Calu3 (cell line): Measurements from ENCODE around the gene EFCAB5. TPM values are rescaled to one million over a fixed set of nuclear protein-coding genes. Genes with fewer than 3 reads are reported as not detected.

ENCODE experiments used
- BruUV-seq: library from RNA; stranded (reverse); fragments of 400-500 nt; replicated peaks from 2 replicates; lab custom pipeline; 2021; lab: Mats Ljungman, UMichigan
- CTCF ChIA-PET: fragments of 300-600 bp; sonication (Branson Sonifier 250); formaldehyde crosslinking; loops from one replicate; lab custom pipeline; 2022; ENCODE audit warnings: antibody characterized with exemption; lab: Charles Lee
- DNase-seq: peaks from one replicate; pipeline ENCODE4 v3.0.0; 2022
- H3K27ac Mint-ChIP-seq: one replicate; pipeline ENCODE4 v1.8.0; 2022; ENCODE audit warnings: mixed read lengths; ENCODE audit not compliant: unreplicated experiment
- H3K27me3 Mint-ChIP-seq: one replicate; pipeline ENCODE4 v1.8.0; 2022; ENCODE audit warnings: mixed read lengths; ENCODE audit not compliant: unreplicated experiment
- H3K36me3 Mint-ChIP-seq: one replicate; pipeline ENCODE4 v1.8.0; 2022; ENCODE audit warnings: mild to moderate bottlenecking, moderate library complexity, mixed read lengths; ENCODE audit not compliant: insufficient read depth, unreplicated experiment
- H3K4me1 Mint-ChIP-seq: one replicate; pipeline ENCODE4 v1.8.0; 2022; ENCODE audit warnings: mild to moderate bottlenecking, low read depth, mixed read lengths; ENCODE audit not compliant: unreplicated experiment
- H3K4me3 Mint-ChIP-seq: one replicate; pipeline ENCODE4 v1.8.0; 2022; ENCODE audit warnings: mild to moderate bottlenecking, low read depth, moderate library complexity, mixed read lengths; ENCODE audit not compliant: unreplicated experiment
- H3K9me3 Mint-ChIP-seq: one replicate; pipeline ENCODE4 v1.8.0; 2022; ENCODE audit warnings: low read depth, mixed read lengths; ENCODE audit not compliant: unreplicated experiment
- intact Hi-C: fragments of 100-400 bp; cut with micrococcal nuclease; formaldehyde crosslinking; loops from one replicate; pipeline ENCODE4 v1.10.0; 2022; ENCODE audit not compliant: unreplicated experiment
- total RNA-seq: library from RNA; stranded (reverse); gene quantifications from 2 replicates; pipeline ENCODE4 v1.2.3, GENCODE V29; 2022
- TF ChIP-seq, protein P1 (sequence below): fragments of 200-600 bp; IDR thresholded peaks from one replicate; pipeline ENCODE4 v1.8.0; 2022; ENCODE audit warnings: antibody characterized with exemption; ENCODE audit not compliant: unreplicated experiment

EFCAB5 gene
- total RNA-seq, 1 experiment from 2014 or later: 0.50 TPM

DNA sequence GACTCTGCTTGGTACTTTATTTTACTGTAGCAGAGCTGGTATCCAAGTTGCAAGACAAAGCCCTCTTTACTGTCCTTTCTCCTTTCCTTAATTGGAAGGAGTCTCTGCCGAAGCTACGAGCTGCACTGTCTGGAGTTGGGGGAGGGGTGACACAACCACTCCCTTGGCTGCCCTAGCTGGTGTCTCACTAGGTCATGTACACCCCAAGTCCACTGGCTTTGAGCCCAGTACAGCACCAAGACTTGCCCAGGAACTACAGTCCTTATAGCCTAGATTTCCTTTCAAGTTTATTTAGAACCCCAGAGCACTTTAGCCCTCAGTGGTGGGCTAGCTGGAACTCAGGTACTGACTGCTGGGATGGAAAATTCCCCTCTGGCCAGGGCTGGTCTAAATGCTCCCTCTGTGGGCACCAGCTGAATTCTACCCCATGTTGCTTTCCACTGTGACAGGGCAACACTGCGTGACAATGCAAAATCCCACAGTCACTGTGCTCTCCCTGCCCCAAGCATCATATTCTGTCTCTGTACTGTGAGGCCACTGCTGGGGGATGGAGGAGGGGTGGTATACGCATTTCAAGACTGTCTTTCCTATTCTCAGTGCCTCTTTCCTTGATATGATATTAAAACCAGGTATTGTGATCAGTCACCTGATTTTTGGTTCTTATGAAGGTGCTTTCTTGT is 18.4 kb downstream of the EFCAB5 start:
- Mint-ChIP-seq H3K4me3 (no peak overlapping the region), H3K9me3 (peaks cover 5% of the 10 kb centered on the region), H3K4me1 (no peaks in the 10 kb centered on the region), H3K27ac (no peak overlapping the region), H3K36me3 (no peaks in the 10 kb centered on the region), H3K27me3 (no peaks in the 10 kb centered on the region)
- no peak for DNase-seq
- no TSS peak for BruUV-seq
- TF ChIP-seq, protein P1, sequence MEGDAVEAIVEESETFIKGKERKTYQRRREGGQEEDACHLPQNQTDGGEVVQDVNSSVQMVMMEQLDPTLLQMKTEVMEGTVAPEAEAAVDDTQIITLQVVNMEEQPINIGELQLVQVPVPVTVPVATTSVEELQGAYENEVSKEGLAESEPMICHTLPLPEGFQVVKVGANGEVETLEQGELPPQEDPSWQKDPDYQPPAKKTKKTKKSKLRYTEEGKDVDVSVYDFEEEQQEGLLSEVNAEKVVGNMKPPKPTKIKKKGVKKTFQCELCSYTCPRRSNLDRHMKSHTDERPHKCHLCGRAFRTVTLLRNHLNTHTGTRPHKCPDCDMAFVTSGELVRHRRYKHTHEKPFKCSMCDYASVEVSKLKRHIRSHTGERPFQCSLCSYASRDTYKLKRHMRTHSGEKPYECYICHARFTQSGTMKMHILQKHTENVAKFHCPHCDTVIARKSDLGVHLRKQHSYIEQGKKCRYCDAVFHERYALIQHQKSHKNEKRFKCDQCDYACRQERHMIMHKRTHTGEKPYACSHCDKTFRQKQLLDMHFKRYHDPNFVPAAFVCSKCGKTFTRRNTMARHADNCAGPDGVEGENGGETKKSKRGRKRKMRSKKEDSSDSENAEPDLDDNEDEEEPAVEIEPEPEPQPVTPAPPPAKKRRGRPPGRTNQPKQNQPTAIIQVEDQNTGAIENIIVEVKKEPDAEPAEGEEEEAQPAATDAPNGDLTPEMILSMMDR: no peak
- intact Hi-C loops: no loop called here
- CTCF ChIA-PET: interaction anchor here (0.6 kb wide), 1 partner anchor 10 kb away, joined by 4 read pairs; no protein-coding TSS in a partner anchor

DNA sequence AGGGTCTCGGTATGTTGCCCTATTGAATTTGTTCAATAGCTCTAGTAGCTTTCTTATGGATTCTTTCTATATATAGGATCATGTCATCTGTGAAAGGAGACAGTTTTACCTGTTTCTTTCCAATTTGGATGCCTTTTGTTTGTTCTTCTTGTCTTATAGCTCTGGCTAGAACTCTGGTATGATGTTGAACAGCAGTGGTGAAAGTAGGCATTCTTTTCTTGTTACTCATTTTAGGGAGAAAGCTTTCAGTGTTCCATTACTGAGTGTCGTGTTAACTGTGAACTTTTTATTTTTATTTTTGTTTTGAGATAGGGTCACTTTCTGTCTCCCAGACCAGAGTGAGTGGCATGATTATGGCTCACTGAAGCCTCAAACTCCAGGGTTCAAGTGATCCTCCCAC is 21.2 kb downstream of the EFCAB5 start:
- CTCF ChIA-PET: interaction anchor here (0.6 to 0.7 kb wide), 3 partner anchors 81 to 322 kb away, joined by 4 to 11 read pairs (median 5); no protein-coding TSS in a partner anchor

DNA sequence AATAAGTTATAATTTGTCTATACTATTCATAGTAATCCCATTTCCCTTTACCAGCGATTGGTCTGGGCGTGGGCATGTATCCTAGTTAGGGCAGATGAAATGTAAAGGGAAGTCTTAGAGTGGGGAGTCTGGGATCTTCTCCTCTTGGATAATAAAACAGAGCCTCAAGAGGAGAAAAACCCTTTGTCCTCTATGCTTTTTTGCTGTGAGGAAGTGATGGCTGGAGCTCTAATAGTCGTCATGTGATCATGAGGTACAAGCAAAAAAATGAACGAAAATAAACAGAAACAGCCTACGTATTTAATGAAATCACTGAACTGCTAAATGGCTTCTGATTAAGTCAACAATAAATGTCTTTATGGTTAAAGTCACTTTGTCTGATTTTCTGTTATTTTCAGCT is 26.8 kb downstream of the EFCAB5 start:
- intact Hi-C loops: no loop called here
- Mint-ChIP-seq H3K4me1 (no peaks in the 10 kb centered on the region), H3K36me3 (no peaks in the 10 kb centered on the region), H3K9me3 (no peaks in the 10 kb centered on the region), H3K27ac (no peak overlapping the region), H3K4me3 (no peak overlapping the region), H3K27me3 (no peaks in the 10 kb centered on the region)
- TF ChIP-seq, protein P1: no peak
- no peak for DNase-seq
- CTCF ChIA-PET: interaction anchor here (0.5 kb wide), 1 partner anchor 278 kb away, joined by 6 read pairs; no protein-coding TSS in a partner anchor
- no TSS peak for BruUV-seq

More for the DNA sequence above, 21.2 kb downstream of the EFCAB5 start:
- Mint-ChIP-seq H3K4me3 (no peak overlapping the region), H3K27me3 (no peaks in the 10 kb centered on the region), H3K36me3 (no peaks in the 10 kb centered on the region), H3K4me1 (no peaks in the 10 kb centered on the region), H3K27ac (no peak overlapping the region), H3K9me3 (peaks cover 5% of the 10 kb centered on the region)
- DNase-seq: no peak
- intact Hi-C loops: no loop called here
- TF ChIP-seq, protein P1: no peak
- no TSS peak for BruUV-seq

DNA sequence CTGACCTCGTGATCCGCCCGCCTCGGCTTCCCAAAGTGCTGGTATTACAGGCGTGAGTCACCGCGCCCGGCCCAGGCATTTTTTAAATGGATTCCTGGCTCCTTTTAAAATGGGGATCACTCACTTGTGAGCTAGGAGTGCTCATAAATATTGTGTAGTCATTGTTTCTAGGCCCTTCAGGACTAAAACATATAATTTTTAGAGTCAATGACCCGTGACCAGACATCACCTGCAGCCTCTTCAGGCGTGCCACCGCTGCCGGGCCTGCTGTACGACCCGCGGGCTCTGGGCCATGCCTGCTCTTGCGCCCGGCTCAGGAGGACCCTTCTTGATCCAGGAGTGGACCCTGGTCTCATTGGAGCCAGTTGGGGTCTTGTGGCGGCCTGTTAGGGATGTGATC is 30.8 kb downstream of the EFCAB5 start:
- H3K36me3 Mint-ChIP-seq: no peaks in the 10 kb centered on the region
- no peaks in the 10 kb centered on the region for H3K9me3 Mint-ChIP-seq
- CTCF ChIA-PET: interaction anchor here (0.5 kb wide), 1 partner anchor 654 kb away, joined by 4 read pairs; no protein-coding TSS in a partner anchor
- no peak overlapping the region for H3K4me3 Mint-ChIP-seq
- H3K27me3 Mint-ChIP-seq: no peaks in the 10 kb centered on the region
- intact Hi-C loops: no loop called here
- no peak overlapping the region for H3K27ac Mint-ChIP-seq
- BruUV-seq: no TSS peak
- no peak for DNase-seq
- TF ChIP-seq, protein P1: no peak
- H3K4me1 Mint-ChIP-seq: no peaks in the 10 kb centered on the region
